GM19035 (cell line): ENCODE data around the gene LY6G6F.

Experiments
- ATAC-seq: cut with Tn5 transposase; IDR thresholded peaks from one replicate; pipeline ENCODE4 v1.9.1; 2021; ENCODE audit not compliant: unreplicated experiment

The LY6G6F gene

DNA sequence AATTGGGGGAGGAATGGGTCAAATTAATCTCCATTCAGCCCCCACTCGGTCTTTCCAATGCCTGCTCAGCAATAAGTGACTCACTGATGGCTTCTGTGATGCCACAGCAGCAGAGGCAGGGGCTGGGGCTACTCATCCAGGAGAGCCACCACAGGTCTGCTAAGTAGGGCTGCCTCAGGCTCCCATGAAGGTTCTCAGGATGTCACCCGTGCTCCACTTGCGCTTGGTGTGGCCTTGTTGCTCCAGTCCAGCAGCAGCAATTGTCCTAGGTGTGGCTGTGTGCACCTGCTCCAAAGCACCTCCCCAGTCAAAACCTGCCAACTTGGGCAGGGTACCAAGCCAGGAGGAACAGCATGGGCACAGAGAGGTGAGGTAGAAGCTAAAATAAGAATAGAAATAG, 15.5 kb downstream of the LY6G6F start:
- no peak for ATAC-seq

DNA sequence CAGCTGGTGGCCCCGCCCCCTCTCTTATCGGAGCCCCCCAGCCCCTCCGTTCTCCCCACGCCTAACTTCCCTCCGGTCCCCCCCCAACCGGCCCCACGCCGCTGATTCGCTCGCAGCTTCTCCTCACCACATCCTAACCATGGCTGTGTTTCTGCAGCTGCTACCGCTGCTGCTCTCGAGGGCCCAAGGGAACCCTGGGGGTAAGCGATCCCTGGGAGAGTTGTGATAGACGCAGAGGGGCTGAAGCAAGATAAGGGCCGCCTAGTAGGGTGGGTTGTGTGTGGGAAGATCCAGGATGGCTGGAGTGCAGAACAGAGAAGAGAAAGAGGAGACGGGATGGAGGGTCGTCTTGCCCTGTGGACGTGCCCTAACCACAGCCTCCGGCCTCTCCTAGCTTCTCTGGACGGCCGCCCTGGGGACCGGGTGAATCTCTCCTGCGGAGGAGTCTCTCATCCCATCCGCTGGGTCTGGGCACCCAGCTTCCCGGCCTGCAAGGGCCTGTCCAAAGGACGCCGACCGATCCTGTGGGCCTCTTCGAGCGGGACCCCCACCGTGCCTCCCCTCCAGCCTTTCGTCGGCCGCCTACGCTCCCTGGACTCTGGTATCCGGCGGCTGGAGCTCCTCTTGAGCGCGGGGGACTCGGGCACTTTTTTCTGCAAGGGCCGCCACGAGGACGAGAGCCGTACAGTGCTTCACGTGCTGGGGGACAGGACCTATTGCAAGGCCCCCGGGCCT, 16.7 kb downstream of the LY6G6F start, which contains the start of gene MPIG6B:
Gene MPIG6B, plus strand, starts transcription at position 129 of the 735 bp plus-strand sequence. Its CDS starts 11 bp downstream, at position 140.
- no peak for ATAC-seq

DNA sequence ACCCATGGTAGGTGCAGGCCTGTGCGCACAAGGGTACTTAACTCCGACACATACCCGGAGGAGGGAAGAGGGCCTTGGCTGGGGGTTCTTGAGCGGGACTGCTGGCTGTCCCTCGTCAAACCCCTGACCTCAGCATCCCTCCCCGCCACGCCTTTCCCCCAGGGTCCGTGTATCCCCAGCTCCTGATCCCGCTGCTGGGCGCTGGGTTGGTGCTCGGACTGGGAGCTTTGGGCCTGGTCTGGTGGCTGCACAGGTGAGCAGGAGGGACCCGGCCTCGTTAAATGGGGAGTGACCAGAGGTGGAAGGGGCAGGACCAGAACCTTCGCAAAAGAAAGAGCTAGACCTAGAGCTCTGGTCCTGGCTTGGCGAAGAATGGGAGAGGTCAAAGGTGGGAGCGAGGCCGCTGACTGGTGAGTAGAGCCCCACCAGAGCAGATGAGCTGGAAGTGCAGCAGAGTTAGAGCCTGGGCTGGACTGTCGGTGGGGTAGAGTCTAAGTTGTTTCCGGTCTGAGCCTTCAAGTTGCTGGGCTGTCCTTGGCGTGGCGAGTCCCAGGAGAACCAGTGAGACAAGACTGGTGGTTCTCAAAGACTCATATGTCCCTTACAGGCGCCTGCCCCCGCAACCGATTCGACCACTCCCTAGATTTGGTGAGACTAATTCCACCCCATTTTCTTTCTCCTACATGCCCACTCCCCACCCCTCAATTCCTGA, 17.5 kb downstream of the LY6G6F start:
- no peak for ATAC-seq

DNA sequence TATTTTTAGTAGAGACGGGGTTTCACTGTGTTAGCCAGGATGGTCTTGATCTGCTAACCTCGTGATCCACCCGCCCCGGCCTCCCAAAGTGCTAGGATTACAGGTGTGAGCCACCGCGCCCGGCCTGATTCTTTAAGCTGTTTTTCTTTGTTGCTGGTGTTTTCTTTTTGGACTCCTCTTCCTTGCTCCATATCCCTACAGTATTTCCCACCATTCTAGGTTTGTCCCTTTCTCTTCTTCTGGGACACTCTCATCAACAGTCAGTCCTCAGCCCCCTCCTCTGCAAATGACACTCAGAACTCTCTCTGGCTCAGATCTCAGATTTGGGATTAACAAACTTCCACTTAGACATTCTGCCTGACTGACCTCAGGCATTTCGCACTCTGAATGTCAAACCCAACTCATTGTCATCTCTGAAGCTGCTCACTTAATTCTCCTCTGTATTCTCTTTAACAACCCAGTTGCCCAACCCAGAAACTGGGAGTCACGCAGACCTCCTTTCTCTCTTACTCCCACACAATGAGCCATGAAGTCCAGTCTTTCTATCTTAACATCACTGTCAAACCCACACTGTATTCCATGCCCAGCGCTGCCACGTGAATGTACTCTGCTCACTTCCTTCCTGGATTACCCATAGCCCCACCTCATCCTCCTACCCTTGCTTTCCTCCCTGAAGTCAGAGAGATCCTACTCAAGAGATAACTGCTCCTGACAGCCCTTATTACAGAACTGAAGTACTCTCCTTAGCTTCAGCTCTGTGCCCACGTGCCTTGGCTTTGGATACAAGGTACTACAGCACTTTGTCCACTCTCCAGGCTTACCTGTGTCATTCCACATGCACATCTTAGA, 19.1 kb downstream of the LY6G6F start:
- no peak for ATAC-seq

DNA sequence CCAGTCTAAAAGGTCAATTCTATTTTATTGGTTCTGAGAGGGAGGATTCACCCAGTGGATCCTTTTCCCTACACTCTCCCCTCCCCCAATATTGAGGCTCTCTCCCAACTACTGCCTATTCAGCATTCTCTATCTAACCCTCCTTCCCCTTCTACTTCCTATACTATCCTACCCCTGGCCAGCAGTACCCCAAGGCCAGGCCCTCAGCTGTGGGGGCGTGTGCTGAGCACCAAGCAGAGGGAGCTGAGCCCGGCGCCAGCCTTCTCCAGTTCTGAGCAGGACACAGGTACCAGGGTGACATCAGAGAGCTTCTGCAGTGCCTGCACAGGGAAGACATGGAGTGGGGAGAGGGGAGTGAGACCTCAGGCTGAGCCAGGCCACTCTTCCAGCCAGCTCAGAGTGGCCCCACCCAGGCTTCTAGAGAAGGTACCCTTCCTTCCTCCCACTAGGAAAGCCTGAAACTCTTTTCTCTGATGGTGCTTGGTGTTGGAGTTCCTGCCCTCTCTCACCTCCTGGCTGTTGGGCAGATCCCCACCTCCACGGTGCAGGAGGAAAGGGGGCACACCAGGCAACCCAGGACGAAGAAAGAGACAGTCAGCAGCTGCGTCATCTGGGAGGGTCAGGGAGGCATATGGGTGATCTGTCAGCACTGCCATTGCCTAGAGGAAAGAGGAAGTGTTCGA, 20.5 kb downstream of the LY6G6F start:
- no peak for ATAC-seq

DNA sequence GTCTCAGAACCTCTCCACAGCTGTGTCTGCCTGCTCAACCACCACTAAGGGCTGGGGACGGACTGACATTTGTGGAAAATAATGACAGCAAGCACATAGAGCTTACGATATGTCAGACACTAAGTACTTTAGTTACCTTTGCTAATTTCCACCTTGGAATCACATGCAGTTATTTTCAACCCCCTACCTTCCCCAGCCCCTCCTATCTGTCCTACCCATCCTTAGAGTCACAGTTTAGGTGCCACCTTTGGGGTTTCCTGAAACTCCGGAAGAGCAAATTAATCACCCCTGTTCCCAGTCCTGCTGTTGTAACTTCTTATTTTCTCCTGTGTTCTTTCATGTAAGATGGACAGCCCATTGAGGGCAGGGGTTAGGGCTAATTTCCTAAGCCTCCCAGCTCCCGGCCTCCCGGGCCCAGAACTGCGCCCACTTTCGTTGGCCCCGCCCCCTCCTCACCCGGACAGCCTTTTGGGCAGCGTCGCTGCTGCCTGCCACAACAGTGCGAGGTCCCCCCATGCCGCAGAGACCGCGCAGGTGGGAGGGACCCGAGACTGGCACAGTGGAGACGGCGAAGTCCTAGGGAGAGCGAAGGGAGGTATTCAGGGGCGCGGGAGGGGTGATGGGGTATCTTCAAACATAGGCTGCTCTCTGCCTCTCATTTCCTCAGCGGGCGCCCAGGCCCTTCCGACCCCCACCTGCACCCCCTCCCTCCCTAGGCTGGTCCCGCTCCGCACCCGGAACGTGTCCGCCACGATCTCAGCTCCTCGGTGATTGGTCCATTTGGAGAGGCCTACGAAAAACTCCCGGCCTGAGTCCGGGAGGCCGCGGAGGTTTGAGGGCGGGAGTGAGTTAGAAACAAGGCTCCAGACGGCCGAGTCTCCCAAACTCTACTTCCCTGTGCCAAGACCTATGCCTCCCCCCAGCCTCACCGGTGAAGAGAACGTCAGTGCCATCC, 21.3 kb downstream of the LY6G6F start:
- no peak for ATAC-seq

DNA sequence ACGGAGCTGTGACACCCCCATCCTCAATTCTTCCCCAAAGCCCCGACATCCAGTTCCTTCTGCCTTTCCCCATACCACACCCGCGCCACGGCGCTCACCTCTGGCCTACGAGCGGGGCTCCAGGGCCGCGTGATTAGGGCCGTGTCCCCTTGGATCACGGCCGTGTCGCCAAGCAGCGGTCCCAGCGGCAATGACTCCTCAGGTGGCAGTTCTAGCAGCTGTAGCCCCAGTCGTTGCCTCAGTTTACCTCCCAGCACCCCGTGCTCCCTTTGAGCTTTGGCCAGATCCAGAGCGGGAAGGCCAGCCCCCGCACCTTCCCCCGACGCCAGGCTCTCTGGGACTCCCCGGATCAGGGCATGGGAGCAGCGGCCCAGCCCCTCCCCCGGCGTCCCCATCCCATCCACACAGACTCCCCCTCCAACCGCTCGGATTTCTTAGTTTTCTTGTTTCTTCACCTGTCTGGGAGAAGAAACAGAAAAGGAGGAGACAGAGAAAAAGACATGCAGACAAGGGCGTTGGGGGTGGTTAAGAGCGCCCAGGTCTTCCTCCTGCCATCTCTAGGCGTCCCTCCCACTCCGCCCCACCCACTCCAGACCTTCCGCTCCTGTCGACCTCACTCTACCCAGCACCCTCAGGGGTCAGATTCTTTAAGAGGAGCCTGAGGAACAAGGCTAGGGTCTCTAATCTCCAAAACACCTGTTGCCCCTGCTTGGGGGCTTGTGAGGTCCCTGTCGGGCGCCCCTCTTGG, 22.3 kb downstream of the LY6G6F start, which contains the start of gene DDAH2:
Gene DDAH2, minus strand, starts transcription at position 533 of the 748 bp plus-strand sequence. Its CDS starts 138 bp downstream, at position 395.
- no peak for ATAC-seq

DNA sequence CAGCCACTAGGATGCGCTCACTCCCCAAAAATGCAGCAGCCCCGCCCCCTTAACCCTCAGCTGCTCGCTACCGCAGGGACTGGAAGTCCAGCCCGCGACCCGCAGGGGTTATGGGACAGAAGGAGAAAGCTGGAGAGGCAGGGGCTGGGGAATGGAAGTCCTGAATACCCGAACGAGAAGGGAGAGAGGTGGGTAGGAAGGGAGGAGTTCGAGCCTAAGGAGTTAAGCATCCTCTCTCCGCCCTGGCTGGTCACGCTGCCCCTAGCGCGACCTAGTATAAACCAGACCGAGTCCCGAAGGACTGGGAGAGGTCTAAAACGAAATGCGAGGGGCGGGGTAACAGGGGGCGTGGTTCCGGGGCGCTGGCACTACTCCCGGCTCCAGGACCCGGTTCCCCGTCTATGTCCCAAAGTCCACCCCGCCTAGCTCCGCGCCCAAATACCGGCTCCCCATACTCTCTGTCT, 22.9 kb downstream of the LY6G6F start:
- no peak for ATAC-seq

DNA sequence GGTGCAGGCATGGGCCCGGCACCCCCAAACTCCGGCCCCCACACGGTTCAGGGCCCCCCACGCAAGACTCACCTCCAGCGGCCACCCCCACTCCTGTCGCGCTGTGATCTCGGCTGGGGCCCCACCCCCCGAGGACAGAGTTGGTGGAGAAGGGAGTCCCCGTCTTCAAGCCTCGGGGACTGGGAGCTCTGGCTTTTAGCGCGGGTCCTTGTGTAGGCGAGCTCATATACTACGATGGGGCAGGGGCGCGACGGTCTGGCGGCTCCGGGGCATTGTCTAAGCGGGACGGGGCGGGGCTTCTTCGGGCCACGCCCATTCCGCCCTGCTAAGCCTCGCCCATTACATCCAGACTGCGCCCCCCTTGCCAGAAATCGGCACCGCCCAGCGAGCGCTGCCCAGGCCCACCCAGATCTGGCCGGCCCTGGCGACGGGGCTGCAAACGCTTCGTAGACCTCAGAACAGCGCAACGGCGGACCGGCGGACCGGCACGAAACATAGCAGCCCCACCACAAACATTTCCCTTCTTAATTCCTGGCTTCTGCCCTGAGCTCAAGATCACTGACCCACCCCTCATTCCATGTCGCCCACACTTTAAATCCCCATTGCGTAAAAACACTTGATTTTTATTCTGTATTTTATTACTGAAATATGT, 23.4 kb downstream of the LY6G6F start:
- ATAC-seq, result no peak

DNA sequence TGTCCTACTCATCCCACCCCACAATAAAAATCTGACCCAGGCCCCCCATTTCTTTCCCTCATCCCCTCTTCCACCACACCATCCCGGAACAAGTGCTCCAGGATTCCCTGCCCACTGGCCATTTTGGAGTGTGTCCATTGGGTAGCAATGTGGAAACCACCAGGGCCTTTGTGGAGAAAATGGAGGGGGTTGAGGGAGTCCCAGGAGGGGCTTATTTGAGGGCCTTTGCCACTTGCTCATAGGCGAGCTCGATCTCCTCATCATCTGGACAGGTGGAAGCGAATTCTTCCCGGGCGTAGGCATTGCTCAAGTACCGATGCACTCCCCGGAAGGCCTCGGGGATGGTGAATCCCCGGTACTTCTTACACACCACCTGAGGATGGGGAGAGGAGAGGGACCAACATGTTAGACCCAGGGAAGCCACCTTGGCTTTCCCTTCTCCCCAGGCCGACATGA, 24.0 kb downstream of the LY6G6F start:
- no peak for ATAC-seq

DNA sequence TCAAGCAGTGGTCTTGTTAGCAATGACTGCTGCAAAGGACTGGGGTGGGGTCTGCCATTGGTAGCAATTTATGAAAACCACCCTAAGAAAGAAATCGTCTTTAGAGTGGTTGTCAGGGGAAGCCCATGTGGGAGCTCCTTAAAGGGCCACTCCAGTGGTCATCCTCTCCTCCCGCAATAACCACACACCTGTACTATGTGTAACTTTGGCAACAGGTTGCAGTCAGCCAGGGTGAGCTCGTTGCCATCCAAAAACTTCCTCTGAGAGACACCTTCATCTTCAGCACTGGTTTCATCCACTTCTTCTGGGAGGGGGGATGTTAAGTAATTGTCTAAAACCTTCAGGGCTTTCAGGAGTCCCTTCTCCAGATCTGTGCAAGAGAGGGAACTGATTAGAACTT, 25.4 kb downstream of the LY6G6F start:
- no peak for ATAC-seq

DNA sequence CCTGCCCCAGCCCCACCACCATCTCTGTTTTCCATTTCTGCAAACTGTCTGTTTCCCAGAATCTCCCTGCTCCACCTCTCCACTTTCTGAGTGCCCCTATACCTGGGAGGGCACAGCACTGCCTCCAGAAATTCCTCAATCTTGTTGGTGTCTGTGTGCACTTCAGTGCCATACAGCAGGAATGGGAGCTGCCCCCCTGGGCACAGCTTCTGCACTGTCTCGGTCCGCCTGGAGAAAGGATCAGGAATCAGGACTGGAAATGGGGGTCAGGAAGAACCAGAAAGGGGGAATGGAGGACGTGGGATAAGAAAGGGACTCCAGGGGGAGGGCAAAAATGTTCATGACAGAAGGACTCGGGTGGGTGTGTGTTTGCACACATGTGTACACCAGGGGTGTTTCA, 27.1 kb downstream of the LY6G6F start:
- ATAC-seq, result no peak

DNA sequence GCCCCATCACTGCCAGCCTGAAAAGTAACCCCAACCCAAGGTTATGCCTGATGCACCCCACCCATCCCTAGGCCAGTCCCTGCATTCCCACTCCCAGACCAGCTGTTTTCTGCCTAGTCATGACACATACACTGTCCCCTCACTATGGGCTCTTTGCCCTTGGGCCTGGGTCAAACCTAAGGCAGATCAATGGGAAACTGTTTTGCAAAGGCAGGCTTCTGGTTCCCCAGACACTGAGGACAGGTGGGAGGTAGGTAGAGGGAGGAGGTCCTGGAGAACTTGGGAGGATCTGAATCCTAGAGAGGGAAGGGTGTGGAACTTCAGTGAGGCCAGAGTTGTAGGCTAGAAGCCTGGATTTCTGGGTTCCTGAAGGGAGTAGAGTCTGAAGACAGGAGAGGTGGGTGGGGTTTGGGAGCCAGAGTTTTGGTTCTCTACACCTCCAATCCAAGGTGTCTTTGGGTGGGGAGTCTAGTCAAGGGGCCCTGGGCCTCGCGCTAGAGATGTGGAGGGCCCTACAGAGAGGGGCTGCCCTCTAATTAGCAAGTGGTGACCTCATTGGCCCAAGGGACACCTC, 27.7 kb downstream of the LY6G6F start:
- ATAC-seq, result no peak

DNA sequence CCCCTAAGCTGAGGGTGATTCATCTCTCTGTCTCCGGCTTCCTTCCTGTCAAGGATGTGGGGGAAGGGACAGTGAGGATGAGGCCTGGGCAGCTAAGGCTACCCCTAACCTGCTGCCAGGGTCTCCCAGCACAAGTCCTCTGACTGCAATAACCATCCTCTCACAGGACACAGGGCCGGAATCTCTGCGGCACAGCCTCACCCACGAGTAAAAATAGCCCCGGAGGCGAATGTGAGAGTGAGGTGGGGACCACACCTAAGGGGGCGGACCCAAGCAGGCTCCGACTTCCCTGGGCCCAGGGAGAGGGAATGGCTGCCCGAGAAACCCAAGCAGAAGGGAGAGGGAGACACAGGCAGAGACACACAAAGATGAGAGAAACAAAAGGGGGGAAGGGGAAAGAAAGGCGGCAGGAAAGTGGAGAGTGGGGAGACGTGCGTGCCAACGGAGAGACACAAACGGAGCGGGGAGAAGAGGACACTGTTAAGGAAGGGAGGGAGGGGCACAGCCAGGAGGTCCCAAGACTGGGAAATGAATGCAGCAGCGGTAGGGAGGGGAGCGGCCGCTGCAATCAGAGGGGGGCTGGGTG, 28.2 kb downstream of the LY6G6F start:
- ATAC-seq, result no peak

DNA sequence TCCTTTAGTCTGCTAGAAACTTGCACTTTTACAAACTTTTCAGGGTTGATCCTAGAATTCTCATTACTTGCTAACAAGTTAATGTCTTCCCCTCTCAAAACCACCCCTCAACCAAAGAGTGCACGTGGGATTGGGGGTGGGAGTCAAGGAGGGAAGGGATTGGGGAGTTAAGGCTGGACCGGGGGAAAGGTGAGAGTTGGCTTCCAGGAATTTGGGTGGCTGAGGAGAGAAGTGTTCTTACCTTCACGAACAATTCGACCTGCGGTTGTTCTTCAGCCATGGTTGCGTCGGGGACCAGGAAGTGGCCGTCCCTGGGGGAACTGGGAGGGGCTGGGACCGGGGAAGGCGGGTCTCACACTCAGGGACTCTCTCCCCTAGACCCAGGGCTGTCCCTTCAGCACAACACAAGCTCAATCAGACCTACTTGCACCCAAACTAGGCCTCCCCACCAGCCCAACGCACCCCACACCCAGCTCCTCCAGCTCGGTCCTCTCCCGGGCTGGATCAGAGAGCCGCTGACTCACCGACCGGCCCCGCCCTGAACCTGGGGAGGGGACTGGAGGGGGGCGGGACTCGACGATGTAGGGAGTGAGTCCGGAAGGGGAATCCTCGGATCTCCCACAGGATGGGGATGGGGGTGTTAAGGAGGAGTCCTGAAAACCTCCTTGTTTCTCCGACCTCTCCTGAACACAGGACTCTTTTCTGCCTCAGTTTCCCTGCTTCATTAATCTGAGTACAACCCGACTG, 29.5 kb downstream of the LY6G6F start, which contains the start of gene CLIC1:
Gene CLIC1, minus strand, starts transcription at position 510 of the 747 bp plus-strand sequence. Its CDS starts 230 bp downstream, at position 280.
- ATAC-seq, result peak; percentile 30

DNA sequence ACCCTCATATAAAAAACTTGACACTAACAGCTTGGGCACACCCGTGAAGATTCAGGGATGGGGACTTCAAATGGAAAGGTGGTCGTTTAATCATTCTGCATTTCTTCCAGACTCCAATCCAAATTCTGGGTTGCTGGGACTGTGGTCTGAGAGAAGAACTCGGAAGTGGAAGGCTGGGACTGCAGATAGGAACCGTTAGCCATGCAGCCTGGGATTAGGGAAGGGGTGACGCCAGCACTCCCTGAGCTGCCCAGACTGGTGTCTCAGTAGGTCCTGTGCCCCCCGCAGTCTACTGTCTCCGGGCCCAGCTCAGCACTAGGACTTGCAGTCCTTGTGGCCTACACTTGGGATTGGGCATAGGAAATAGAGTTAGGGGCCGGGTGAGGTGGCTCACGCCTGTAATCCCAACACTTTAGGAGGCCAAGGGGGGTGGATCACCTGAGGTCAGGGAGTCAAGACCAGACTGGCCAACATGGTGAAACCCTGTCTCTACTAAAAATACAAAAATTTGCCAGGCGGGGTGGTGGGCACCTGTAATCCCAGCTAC, 30.2 kb downstream of the LY6G6F start:
- ATAC-seq, result no peak
